Skin of body (tissue), 2 donors: Measurements from ENCODE around the gene SMIM45. TPM values are rescaled to one million over a fixed set of nuclear protein-coding genes. Genes with fewer than 3 reads are reported as not detected.

ENCODE experiments used
- DNase-seq: peaks from one replicate; lab custom pipeline; 2025; lab: John Stamatoyannopoulos, UW
- total RNA-seq: library from RNA; depleted of rRNA; stranded (reverse); fragments of >200 nt; gene quantifications from one replicate; pipeline ENCODE4 v1.2.3, GENCODE V29; 2014

The SMIM45 gene

GRCh38 chr22:41998361-41999261 lies 46.7 kb downstream of the SMIM45 start, which contains the start of gene WBP2NL:
Gene WBP2NL, plus strand, starts transcription at chr22:41998788. Its CDS starts 31 bp downstream, at chr22:41998819.
- peak; percentile 40 for DNase-seq

- DNase-seq = no peak
These were observed 48.5 kb downstream of the SMIM45 start for GRCh38 chr22:42000466-42000865.

GRCh38 chr22:42001121-42001520 lies 49.2 kb downstream of the SMIM45 start:
- no peak for DNase-seq

GRCh38 chr22:42001706-42002105 lies 49.8 kb downstream of the SMIM45 start:
- no peak for DNase-seq

GRCh38 chr22:42007922-42008321 lies 56.0 kb downstream of the SMIM45 start:
- DNase-seq = no peak

Other genes with a start within 250 kb of the SMIM45 start
- gene CCDC134, start 151.5 kb upstream of the SMIM45 start, total RNA-seq = 11.4 TPM
- gene SREBF2, start 119.0 kb upstream of the SMIM45 start, total RNA-seq = 49.7 TPM
- gene SHISA8, start 37.1 kb upstream of the SMIM45 start, total RNA-seq = not detected
- 0.59 TPM for gene TNFRSF13C, start 25.3 kb upstream of the SMIM45 start, total RNA-seq
- gene CENPM, start 5.0 kb upstream of the SMIM45 start, total RNA-seq = 8.4 TPM
- 1.9 TPM for gene SEPTIN3, start 17.3 kb downstream of the SMIM45 start, total RNA-seq
- 2.6 TPM for gene WBP2NL, start 46.6 kb downstream of the SMIM45 start, total RNA-seq
- gene NAGA, start 118.7 kb downstream of the SMIM45 start, total RNA-seq = 21.6 TPM
- gene PHETA2, start 122.1 kb downstream of the SMIM45 start, total RNA-seq = 14.8 TPM
- 21.2 TPM for gene SMDT1, start 127.5 kb downstream of the SMIM45 start, total RNA-seq
- 51.5 TPM for gene NDUFA6, start 138.6 kb downstream of the SMIM45 start, total RNA-seq
- 1.4 TPM for gene CYP2D6, start 178.7 kb downstream of the SMIM45 start, total RNA-seq